CD14-positive monocyte (primary cell): ENCODE results near the gene ADM2. TPM values are rescaled to one million over a fixed set of nuclear protein-coding genes. Genes with fewer than 3 reads are reported as not detected.

ENCODE experiments used
- DNase-seq, 3 donors: peaks; one replicate each; pipeline ENCODE4 v3.0.0-alpha.2; 2011 to 2022
- H2AFZ ChIP-seq: 2 replicates; pipeline ENCODE4 v1.6.0; 2012; ENCODE audit warnings: mild to moderate bottlenecking, low read depth, low read length, inconsistent platforms; ENCODE audit not compliant: insufficient read depth, poor library complexity, severe bottlenecking
- H3K27ac ChIP-seq, 2 donors: 1 replicate in 1 of 2; 2 replicates in 1 of 2; pipeline ENCODE4 v1.5.1; 2012 to 2013; ENCODE audit warnings: low read length in 2 of 2, control low read depth in 1 of 2, inconsistent platforms in 1 of 2, low read depth in 1 of 2, mild to moderate bottlenecking in 1 of 2
- H3K27me3 ChIP-seq, 2 donors: one replicate each; pipeline versions ENCODE4 v1.6.0 to v1.6.1; 2011 to 2013; ENCODE audit warnings: low read length in 2 of 2; ENCODE audit not compliant: control insufficient read depth in 2 of 2, insufficient read depth in 2 of 2
- H3K36me3 ChIP-seq, 2 donors: replicated peaks in 1 of 2; 1 replicate in 1 of 2; 2 replicates in 1 of 2; pipeline versions ENCODE4 v1.5.1 to v1.6.1; 2012 to 2013; ENCODE audit warnings: low read length in 2 of 2, control low read depth in 1 of 2, inconsistent platforms in 1 of 2, mild to moderate bottlenecking in 1 of 2; ENCODE audit not compliant: insufficient read depth in 2 of 2, control insufficient read depth in 1 of 2
- H3K4me1 ChIP-seq, 2 donors: 1 replicate in 1 of 2; 2 replicates in 1 of 2; pipeline versions ENCODE4 v1.5.1 to v1.6.1; 2012 to 2013; ENCODE audit warnings: low read length in 2 of 2, control low read depth in 1 of 2, inconsistent platforms in 1 of 2, mild to moderate bottlenecking in 1 of 2, moderate library complexity in 1 of 2; ENCODE audit not compliant: insufficient read depth in 2 of 2, control insufficient read depth in 1 of 2
- H3K4me2 ChIP-seq: replicated peaks from 2 replicates; pipeline ENCODE3; 2012; ENCODE audit warnings: low read length, moderate library complexity, mild to moderate bottlenecking; ENCODE audit not compliant: poor library complexity, severe bottlenecking; ENCODE audit errors: extremely low read depth
- H3K4me3 ChIP-seq, 3 experiments: fragments of 200-600 bp in 1 of 3; sonication (generic) in 1 of 3; replicated peaks in 1 of 3; 1 replicate in 2 of 3; 2 replicates in 1 of 3; pipeline ENCODE4 v1.5.1; 2011 to 2013; ENCODE audit warnings: low read length in 3 of 3, mild to moderate bottlenecking in 3 of 3, control low read depth in 2 of 3, low read depth in 2 of 3, inconsistent platforms in 1 of 3, moderate library complexity in 1 of 3
- H3K79me2 ChIP-seq: 2 replicates; pipeline ENCODE4 v1.6.0; 2012; ENCODE audit warnings: mild to moderate bottlenecking, control low read depth, inconsistent platforms, low read length, moderate library complexity; ENCODE audit not compliant: insufficient read depth
- H3K9ac ChIP-seq: 2 replicates; pipeline ENCODE4 v1.6.0; 2017; ENCODE audit warnings: low read length, mild to moderate bottlenecking; ENCODE audit not compliant: insufficient read depth, poor library complexity, severe bottlenecking
- H3K9me3 ChIP-seq, 2 donors: replicated peaks in 1 of 2; 1 replicate in 1 of 2; 2 replicates in 1 of 2; pipeline versions ENCODE4 v1.5.1 to v1.6.1; 2012 to 2013; ENCODE audit warnings: low read length in 2 of 2, control low read depth in 1 of 2; ENCODE audit not compliant: control insufficient read depth in 1 of 2, insufficient read depth in 1 of 2
- H4K20me1 ChIP-seq: 2 replicates; pipeline ENCODE4 v1.6.0; 2012; ENCODE audit warnings: mild to moderate bottlenecking, low read length, control low read depth, moderate library complexity; ENCODE audit not compliant: insufficient read depth
- H3K27ac Mint-ChIP-seq, 7 donors: one replicate each; pipeline ENCODE4 v1.8.0; 2020; ENCODE audit warnings: mild to moderate bottlenecking in 7 of 7, mixed read lengths in 7 of 7, moderate library complexity in 6 of 7, inconsistent platforms in 2 of 7
- H3K27me3 Mint-ChIP-seq, 3 donors: one replicate each; pipeline ENCODE4 v1.8.0; 2021 to 2022; ENCODE audit warnings: low read depth in 3 of 3, mild to moderate bottlenecking in 3 of 3, mixed read lengths in 3 of 3, moderate library complexity in 3 of 3, inconsistent platforms in 1 of 3
- H3K36me3 Mint-ChIP-seq, 2 donors: one replicate each; pipeline ENCODE4 v1.8.0; 2020; ENCODE audit warnings: mixed read lengths in 2 of 2, inconsistent platforms in 1 of 2, mild to moderate bottlenecking in 1 of 2
- H3K4me1 Mint-ChIP-seq: one replicate; pipeline ENCODE4 v1.8.0; 2020; ENCODE audit warnings: mild to moderate bottlenecking, mixed read lengths
- H3K4me3 Mint-ChIP-seq, 2 donors: one replicate each; pipeline ENCODE4 v1.8.0; 2020; ENCODE audit warnings: mild to moderate bottlenecking in 2 of 2, mixed read lengths in 2 of 2, moderate library complexity in 1 of 2
- H3K9me3 Mint-ChIP-seq, 7 donors: one replicate each; pipeline ENCODE4 v1.8.0; 2020 to 2022; ENCODE audit warnings: mixed read lengths in 7 of 7, mild to moderate bottlenecking in 6 of 7, moderate library complexity in 6 of 7, inconsistent platforms in 2 of 7
- WGBS: methylation state at CpG from one replicate; pipeline ENCODE4 v1.1.5; 2013; ENCODE audit warnings: missing lambda C conversion rate; ENCODE audit not compliant: insufficient coverage; 5-methylcytosine and 5-hydroxymethylcytosine counted together
- intact Hi-C, 2 donors: fragments of 100-400 bp; cut with micrococcal nuclease; formaldehyde crosslinking; loops; one replicate each; pipeline versions ENCODE4 v1.15.0 to v1.15.1; 2023
- polyA plus RNA-seq, 3 donors: library from polyadenylated mRNA; depleted of rRNA in 1 of 3; unstranded in 2 of 3; stranded (reverse) in 1 of 3; fragments of 300-500 nt in 2 of 3; fragments of >200 nt in 1 of 3; fragmentation: Illumina TruSeq in 2 of 3; gene quantifications; 1 replicate in 2 of 3; 2 replicates in 1 of 3; pipeline ENCODE4 v1.2.3, GENCODE V29; 2012 to 2021
- TF ChIP-seq, protein P1 (sequence below): fragments of 200-600 bp; IDR thresholded peaks from one replicate; pipeline ENCODE4 v1.8.0; 2022; ENCODE audit warnings: antibody characterized with exemption, mild to moderate bottlenecking

Gene ADM2
- polyA plus RNA-seq, 3 donors: 0.05 TPM; not detected in 2

DNA sequence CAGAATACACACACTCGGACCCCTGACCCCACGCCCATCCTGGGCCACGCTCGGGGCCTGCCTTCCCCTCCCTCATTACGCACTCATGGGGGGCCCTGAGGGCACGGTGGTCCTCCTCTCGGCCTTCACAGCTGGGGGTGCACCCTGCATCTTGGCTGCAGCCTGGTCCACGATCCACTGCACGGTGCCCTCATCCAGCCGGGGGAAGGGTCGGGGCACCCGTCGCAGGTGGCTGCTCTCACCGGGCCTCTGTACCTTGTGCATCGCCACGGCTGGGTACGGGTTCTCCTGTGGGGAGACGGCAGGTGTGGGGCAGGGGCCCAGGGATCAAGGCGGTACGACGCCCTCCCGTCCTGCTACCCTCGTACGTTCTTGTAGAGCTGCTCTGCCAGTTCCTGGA is 16.9 kb upstream of the ADM2 start:
- intact Hi-C loops: no loop called here
- Mint-ChIP-seq H3K4me3 (no peak overlapping the region), H3K9me3 (peaks cover 0 to 3% (median 0%) of the 10 kb centered on the region in 7 donors), H3K36me3 (peaks cover 63 to 89% of the 10 kb centered on the region in 2 donors), H3K4me1 (peaks cover 3% of the 10 kb centered on the region), H3K27me3 (peaks cover 0 to 2% (median 0%) of the 10 kb centered on the region in 3 donors), H3K27ac (no peak overlapping the region)
- Histone ChIP-seq H3K27ac (no peak overlapping the region), H2AFZ (no peak overlapping the region), H3K4me1 (peaks cover 0 to under 1% of the 10 kb centered on the region in 2 donors), H3K79me2 (peaks cover 8% of the 10 kb centered on the region), H3K4me2 (no peak overlapping the region), H3K9me3 (no peaks in the 10 kb centered on the region), H3K36me3 (peaks cover 81 to 90% of the 10 kb centered on the region in 2 donors), H4K20me1 (peaks cover 34% of the 10 kb centered on the region), H3K4me3 (no peak overlapping the region), H3K9ac (no peak overlapping the region), H3K27me3 (no peaks in the 10 kb centered on the region)
- DNase-seq: no peak
- TF ChIP-seq, protein P1, sequence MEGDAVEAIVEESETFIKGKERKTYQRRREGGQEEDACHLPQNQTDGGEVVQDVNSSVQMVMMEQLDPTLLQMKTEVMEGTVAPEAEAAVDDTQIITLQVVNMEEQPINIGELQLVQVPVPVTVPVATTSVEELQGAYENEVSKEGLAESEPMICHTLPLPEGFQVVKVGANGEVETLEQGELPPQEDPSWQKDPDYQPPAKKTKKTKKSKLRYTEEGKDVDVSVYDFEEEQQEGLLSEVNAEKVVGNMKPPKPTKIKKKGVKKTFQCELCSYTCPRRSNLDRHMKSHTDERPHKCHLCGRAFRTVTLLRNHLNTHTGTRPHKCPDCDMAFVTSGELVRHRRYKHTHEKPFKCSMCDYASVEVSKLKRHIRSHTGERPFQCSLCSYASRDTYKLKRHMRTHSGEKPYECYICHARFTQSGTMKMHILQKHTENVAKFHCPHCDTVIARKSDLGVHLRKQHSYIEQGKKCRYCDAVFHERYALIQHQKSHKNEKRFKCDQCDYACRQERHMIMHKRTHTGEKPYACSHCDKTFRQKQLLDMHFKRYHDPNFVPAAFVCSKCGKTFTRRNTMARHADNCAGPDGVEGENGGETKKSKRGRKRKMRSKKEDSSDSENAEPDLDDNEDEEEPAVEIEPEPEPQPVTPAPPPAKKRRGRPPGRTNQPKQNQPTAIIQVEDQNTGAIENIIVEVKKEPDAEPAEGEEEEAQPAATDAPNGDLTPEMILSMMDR: no peak
- 93% methylated on average over 24 of the region's 24 CpGs for WGBS

DNA sequence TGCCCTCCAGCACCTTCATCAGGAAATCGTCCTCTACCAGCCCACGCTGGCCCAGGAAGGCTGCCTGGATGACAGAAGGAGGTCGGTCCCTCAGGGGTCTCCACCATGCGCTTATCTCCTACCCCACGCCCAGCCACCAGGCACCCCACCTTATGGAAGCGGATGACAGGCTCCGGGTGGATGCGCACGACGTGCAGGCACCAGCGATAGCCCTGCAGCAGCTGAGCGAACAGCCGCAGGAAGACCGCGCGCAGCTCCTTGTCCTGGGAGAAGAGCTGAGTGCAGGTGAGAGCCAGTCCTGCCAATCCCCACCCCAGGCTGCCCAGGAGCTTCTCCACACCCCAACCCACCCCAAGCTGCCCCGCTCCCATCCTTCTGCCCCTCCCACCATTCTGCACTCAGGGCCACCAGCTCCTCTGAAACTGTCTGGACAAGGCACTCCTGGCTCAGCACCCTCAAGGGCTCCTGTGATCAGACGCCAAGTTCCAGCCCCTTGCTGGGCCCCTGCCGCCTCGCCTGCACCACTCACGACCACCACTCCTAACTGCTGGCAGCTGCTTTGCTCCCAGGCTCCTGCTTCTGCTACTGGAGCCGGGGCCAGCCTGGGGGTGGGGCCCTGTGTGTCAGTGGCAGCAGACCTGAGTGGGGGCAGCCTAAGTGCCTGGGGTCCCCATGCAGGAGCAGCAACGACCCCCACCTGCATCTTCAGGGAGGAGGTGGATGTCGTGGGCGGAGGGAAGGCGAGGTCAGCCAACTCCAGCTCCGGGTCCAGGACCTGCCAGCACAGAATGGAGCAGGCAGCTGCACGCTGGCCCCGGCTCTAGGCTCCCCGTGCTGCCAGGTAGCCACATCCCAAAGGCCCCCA is 16.0 kb upstream of the ADM2 start:
- peaks cover 42% of the 10 kb centered on the region for H4K20me1 ChIP-seq
- Mint-ChIP-seq H3K4me1 (peaks cover 12% of the 10 kb centered on the region), H3K27me3 (peaks cover 0 to 2% (median 0%) of the 10 kb centered on the region in 3 donors), H3K4me3 (no peak overlapping the region), H3K36me3 (peaks cover 59 to 80% of the 10 kb centered on the region in 2 donors), H3K9me3 (peaks cover 0 to 1% (median 0%) of the 10 kb centered on the region in 7 donors), H3K27ac (peak overlapping the region in 1 of 7 donors; percentile 33)
- TF ChIP-seq, protein P1: no peak
- H3K4me3 ChIP-seq: no peak overlapping the region
- H3K4me1 ChIP-seq: peaks cover 8 to 9% of the 10 kb centered on the region in 2 donors
- no peak for DNase-seq
- H2AFZ ChIP-seq: no peak overlapping the region
- no peak overlapping the region for H3K4me2 ChIP-seq
- H3K36me3 ChIP-seq: peaks cover 73 to 81% of the 10 kb centered on the region in 2 donors
- H3K9ac ChIP-seq: no peak overlapping the region
- H3K27me3 ChIP-seq: no peaks in the 10 kb centered on the region
- 98% methylated on average over 27 of the region's 30 CpGs for WGBS
- peaks cover 16% of the 10 kb centered on the region for H3K79me2 ChIP-seq
- H3K9me3 ChIP-seq: no peaks in the 10 kb centered on the region
- intact Hi-C loops: no loop called here
- H3K27ac ChIP-seq: no peak overlapping the region
